GM12865 (cell line): Measurements from ENCODE around the gene ANO7.

ENCODE experiments used
- DNase-seq: peaks from one replicate; pipeline ENCODE4 v3.0.0; 2010; ENCODE audit warnings: low read depth
- H3K4me3 ChIP-seq: 2 replicates; pipeline ENCODE4 v1.5.1; 2011; ENCODE audit warnings: mild to moderate bottlenecking, low read depth, low read length, control low read depth
- TF ChIP-seq, protein P1 (sequence below): IDR thresholded peaks from 2 replicates; pipeline ENCODE4 v1.5.1; 2011; ENCODE audit warnings: low read length, control low read depth, low read depth, inconsistent platforms; ENCODE audit not compliant: insufficient read depth; ENCODE audit errors: missing control alignments

Gene ANO7

DNA sequence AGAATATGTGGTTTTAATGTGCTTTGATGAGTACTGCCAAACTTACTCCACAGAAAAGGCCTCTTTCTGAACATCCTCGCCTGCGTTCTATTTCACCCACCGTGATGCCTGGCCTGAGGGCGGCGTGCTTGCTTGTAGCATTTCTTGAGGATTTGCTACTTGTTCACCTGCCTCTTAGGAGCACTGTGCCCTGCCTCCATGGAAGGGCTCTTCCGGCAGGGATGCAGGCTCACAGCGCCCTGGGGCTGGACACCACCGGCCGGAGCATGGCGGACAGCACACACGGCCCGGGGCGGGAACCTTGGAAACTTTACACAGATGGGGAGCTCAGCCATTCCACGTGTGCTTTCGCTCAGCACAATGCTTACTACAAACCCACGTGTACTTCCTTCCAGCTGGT is 37.1 kb downstream of the ANO7 start:
- DNase-seq = no peak
- H3K4me3 ChIP-seq = no peak overlapping the region
- TF ChIP-seq, protein P1, sequence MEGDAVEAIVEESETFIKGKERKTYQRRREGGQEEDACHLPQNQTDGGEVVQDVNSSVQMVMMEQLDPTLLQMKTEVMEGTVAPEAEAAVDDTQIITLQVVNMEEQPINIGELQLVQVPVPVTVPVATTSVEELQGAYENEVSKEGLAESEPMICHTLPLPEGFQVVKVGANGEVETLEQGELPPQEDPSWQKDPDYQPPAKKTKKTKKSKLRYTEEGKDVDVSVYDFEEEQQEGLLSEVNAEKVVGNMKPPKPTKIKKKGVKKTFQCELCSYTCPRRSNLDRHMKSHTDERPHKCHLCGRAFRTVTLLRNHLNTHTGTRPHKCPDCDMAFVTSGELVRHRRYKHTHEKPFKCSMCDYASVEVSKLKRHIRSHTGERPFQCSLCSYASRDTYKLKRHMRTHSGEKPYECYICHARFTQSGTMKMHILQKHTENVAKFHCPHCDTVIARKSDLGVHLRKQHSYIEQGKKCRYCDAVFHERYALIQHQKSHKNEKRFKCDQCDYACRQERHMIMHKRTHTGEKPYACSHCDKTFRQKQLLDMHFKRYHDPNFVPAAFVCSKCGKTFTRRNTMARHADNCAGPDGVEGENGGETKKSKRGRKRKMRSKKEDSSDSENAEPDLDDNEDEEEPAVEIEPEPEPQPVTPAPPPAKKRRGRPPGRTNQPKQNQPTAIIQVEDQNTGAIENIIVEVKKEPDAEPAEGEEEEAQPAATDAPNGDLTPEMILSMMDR = no peak

DNA sequence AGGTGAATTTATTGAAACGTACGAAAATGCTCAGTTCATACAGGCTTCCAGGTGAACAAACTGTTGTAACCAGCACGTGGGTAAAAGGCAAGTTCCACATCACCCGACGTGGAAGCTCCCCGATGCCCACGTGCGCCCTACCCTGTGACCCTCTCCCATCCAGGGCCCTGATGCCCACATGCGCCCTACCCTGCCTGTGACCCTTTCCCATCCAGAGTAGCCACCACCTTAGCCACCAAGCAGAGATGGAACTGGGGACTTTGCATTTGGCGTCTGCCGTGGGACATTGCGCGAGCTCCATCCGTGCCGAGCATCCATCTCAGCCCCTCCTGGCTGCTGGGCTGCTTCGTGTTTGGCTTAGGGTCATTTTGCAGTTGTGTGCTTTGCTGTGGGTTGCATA is 37.5 kb downstream of the ANO7 start:
- no peak overlapping the region for H3K4me3 ChIP-seq
- TF ChIP-seq, protein P1 = no peak
- DNase-seq = no peak

DNA sequence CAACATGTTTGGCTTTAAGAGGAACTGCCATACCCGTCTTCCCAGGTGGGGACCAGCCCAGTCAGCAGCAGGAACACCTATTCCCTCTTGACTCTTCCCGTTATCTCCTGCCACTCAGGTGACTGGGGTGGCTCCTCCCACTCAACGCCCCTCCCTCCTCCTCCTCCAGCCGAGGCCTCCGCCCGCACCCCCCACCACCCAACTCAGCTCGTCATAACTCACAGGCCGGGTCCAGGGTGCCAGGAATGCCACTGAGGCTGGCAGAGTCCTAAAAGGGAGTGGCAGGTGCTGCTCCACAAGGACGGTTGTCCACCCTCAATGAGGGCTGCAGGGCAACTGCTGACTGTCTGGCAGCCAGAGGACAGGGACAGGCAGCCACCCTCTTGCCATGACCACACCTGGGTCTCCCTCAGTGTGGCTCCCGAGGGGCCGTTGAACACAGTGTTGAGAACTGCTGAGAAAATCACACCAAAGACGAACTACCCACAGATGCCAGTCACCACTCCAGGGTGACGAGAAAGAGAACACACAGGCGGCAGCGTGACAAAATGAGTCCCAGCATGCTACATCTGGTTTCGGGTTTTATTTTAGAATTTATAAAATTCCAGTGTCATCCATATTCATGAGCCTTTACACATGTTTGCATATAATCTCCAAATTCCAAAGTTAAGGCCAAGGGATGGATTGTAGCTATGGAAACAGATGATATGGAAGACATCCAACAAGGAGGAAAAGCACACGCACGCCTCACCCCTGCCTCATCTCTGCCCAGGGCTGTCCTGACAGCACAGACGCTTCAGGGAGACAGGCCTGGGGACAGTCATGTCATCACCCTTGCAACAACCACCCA is 38.5 kb downstream of the ANO7 start:
- TF ChIP-seq, protein P1 = no peak
- no peak for DNase-seq
- no peak overlapping the region for H3K4me3 ChIP-seq

DNA sequence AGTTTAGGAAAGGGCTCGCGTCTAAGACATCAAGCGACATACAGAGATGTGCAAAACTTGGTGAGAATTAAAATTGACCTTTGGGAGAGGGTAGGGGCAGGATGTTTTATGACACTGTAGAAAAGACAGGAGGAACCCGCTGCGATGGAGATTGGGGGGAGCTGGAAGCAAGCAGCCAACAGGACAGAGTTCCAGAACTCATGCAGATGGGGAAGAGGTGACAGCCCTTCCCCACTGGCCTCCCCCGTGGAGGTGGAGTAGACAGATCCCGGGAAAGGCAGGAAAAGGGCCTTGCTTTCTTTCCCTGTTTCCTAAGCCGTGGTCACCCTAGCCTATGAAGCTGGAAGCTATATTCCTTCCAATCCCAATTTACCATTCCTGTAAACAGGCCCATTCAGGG is 39.1 kb downstream of the ANO7 start:
- H3K4me3 ChIP-seq = no peak overlapping the region
- no peak for DNase-seq
- TF ChIP-seq, protein P1 = no peak

DNA sequence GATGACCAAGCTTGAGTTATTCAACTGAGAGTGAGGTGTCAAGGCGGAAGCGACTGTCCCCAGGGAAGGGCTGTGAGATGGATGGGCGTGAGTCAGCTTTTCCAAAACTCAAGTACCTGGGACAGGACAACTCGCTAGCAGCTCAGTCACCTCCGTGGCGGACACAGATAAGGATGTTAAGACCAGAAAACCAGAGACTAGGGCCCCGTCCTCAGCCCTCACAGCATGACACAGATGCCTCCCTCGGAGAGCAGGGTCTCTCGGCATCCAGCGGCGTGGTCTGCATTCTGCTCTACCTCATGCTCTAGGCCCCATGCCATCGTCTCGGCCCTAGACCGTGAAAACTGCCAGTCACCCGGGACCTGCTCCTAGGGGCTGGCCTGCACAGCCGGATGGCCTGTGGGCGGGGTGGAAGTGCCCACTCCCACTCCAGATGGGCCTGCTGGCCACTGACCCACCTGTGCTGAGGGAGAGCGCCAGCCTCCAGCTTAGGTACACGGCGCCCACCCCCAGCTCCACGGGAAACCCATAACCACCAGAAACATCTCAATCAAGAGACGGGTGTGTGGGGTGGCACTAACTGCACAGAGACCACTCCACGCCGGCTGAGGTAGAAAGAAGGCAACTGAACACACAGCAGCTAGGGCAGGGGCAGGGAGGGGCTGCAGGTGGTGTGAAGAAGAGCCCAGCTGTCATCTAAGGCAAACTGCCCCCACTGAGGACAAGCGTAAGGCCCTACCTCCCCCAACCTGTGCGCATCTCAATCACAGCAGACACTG is 39.8 kb downstream of the ANO7 start:
- TF ChIP-seq, protein P1 = no peak
- no peak for DNase-seq

DNA sequence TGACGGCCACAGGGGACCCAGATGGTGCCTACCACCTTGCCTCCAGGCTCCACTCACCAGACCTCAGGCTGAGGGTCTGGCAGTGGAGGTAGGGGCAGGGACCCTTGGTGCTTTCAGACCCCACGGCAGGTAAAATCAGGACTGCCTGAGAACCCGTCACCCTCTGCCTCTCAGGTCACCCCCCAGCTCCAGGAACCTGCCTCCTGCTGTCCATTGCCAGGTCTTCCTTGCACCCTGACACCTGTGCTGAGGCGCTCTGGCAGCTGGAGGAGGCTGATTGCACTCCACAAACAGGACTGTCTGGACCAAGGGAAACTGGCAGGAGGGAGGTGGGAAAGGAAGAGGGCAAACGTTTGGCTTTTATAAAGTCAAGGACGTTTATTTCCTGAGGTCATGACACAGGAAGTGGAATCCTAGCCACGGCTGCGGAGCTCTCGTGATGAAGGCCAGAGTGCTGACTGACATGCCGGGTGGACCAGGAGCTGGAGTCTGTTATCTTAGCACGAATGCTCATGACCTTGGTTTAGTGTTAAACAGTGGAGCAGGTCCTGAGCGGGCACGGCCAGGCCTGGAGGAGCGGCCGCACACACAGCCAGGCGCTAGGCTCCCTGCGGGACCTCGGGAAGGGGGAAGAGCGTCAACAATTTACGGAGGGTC is 40.5 kb downstream of the ANO7 start:
- no peak for DNase-seq
- TF ChIP-seq, protein P1 = no peak
- no peak overlapping the region for H3K4me3 ChIP-seq

More for the DNA sequence above, 39.8 kb downstream of the ANO7 start:
- no peak overlapping the region for H3K4me3 ChIP-seq
